Stimulated activated CD4-positive, alpha-beta T cell treated with anti-CD3 and anti-CD28 coated beads, Interleukin-4, amount 100 ng/mL, for 24 hours (primary cell): ENCODE measurements around the gene RNFT2.

ENCODE experiments used
- DNase-seq: peaks from one replicate; pipeline ENCODE4 v3.0.0-alpha.2; 2020

RNFT2 gene

DNA sequence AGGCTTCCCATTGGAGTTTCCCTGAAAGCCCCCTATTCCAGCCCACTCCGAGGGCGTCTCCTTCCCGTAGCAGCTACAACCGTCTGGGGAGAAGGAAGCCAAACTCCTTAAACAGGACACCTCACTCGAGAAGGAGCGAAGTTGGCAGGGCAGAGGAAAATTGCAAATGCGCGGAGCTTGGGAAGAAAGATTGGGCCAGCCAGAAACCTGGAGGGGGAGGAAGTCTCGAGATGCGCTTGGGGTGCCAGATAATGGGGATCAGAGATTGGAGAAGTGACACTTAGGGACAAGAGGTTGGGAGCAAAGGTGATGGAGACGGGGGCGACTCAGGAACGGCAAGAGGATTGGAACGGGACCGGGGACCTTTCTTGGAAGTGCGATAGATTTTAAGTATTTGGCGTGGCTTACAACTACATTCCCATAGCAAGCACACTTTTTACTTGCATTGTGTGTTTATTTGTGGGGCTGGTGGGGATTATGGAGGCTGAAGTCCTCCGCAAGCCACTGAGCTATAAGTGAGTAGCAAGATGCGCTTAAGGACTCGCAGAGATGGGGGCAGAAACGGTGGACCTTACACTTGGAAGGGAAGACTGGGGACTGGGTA lies 142.2 kb downstream of the RNFT2 start:
- no peak for DNase-seq

GRCh38 chr12:116880817-116881324 lies 142.8 kb downstream of the RNFT2 start:
- DNase-seq = no peak

DNA sequence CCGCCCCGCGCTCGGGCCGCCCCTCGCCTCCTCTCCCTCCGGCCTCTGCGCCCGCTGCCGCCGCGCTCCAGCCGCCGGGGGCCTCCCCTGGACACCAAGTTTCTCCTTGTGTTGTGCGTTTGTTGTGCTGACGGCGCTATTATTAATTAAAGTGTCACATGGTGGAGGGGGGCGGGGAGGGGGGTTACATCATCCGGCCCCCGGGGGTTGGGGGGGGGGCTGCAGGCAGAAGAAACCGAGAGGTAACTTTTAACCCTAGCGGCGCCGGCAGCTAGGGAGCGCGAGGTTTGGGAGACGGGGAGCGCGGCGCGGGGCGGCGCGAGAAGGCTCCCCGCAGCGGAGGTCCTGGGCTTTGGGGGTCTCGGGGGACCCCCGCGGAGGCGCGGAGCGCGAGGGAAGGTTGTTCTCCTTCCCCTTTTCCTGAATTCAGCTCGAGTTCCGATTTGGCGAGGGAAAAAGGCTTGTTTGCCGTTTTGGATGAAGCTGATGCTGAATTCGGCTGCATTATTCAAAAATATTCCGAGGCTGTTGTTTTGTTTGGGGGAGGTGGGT lies 143.3 kb downstream of the RNFT2 start, which contains the start of gene HRK:
TSS of gene HRK (minus strand) at position 117 of the 552 bp plus-strand sequence. CDS start 134 bp downstream, outside the sequence.
- DNase-seq = no peak

DNA sequence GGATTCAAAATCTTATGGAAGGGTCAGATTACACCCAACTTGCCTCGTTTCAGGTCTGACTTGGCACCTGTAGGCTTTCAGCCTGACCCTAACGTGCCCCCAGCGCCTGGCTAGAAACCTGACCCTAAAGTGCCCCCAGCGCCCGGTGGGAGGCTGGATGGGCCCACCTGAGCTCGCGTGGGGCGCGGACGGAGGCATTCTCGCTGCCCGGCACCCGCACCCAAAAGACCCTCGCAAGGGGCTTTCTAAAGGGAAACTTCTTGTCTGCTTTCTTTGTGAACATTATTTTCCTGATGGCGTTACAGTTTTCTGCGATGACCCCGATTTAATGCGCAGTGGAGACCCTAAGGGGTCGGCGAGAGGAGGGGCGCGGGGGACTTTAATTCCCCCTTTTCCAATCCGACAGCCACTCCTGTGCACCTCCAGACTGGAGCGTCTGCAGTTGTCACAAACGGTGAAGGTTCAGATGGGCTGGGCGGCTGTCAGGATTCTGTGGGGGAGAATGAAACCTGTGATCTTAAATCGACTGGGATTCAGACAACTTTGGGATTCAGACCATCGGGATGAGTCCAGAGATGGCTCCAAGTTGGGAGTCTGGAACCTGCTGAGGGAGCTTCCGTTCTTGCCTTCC lies 143.9 kb downstream of the RNFT2 start:
- DNase-seq = no peak

GRCh38 chr12:116882742-116883141 lies 144.6 kb downstream of the RNFT2 start:
- no peak for DNase-seq

DNA sequence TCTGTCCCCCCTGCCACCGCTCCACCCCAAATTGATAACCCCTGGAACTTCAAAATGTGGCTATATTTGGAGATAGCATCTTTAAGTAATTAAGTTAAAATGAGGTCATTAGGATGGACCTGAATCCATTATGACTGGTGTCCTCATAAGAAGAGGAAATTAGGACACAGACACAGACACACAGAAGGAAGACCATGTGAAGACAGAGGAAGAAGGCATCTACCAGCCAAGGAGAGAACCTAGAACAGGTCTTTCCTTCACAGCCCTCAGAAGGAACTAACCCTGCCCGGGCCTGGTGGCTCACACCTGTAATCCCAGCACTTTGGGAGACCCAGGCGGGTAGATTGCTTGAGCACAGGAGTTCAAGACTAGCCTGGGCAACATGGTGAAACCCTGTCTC lies 146.8 kb downstream of the RNFT2 start:
- no peak for DNase-seq

DNA sequence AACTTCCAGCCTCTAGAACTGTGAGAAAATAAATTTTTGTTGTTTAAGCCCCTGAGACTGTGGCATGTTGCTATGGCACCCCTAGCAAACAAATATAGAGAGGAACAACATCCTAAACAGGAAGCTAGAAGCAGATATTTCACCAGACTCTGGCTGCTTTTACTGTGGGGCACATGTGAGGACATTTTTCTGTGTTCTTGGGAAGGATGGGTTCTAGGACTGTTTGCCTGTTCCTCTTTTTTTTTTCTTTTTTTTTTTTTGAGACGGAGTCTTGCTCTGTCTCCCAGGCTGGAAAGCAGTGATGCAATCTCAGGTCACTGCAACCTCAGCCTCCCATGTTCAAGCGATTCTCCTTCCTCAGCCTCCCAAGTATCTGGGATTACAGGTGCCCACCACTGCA lies 147.4 kb downstream of the RNFT2 start:
- DNase-seq = no peak

GRCh38 chr12:116887244-116887643 lies 149.1 kb downstream of the RNFT2 start:
- DNase-seq = no peak

DNA sequence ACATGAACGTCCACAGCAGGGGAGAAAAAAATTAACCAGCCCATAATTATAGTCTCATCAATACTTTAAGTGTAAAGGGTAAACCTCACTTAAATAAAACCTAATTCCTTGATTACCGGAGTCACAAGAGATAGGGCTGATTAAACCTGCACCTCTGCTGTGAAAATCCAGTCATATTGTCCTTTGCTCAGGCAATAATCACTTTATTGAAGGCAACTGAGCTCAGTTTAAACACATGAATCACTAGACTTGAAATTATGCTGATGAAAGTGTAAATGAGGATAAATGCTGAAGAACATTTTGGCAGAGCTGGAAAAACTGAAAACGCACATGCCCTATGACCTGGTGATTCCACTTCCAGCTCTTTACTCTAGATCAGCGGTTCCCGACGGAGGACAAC lies 149.8 kb downstream of the RNFT2 start:
- DNase-seq = no peak

DNA sequence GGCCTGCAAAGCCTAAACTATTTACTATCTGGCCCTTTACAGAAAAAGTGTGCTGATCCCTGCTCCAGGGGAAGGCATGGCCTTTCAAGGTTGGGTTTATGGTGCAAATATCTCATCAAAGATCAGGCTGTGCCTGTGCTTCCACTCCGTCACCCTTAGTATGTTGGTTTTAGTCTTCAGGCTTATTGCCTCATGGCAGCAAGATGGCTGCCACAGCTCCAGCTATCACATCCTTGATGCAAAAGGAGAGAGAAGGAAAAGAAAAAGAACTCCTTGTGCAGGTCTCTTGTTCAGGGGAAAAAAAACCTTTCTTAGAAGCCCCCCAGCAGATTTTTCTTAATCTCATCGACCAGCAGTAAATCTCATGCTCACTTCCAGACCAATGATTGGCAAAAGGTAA lies 152.2 kb downstream of the RNFT2 start:
- no peak for DNase-seq

DNA sequence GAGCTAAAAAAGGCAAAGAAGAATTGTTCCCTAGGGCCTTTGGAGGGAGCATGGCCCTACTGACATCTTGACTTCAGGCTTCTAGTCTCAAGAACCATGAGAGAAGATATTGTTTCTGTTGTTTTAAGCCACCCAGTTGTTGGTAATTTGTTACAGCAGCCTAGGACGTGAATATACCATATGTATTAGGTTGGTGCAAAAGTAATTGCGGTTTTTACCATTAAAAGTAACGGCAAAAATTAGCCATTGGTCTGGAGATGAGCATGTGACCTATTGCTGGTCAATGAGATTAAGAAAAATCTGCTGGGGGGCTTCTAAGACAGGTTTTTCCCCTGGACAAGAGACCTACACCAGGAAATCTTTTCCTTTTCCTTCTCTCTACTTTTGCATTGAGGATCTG lies 152.9 kb downstream of the RNFT2 start:
- no peak for DNase-seq

DNA sequence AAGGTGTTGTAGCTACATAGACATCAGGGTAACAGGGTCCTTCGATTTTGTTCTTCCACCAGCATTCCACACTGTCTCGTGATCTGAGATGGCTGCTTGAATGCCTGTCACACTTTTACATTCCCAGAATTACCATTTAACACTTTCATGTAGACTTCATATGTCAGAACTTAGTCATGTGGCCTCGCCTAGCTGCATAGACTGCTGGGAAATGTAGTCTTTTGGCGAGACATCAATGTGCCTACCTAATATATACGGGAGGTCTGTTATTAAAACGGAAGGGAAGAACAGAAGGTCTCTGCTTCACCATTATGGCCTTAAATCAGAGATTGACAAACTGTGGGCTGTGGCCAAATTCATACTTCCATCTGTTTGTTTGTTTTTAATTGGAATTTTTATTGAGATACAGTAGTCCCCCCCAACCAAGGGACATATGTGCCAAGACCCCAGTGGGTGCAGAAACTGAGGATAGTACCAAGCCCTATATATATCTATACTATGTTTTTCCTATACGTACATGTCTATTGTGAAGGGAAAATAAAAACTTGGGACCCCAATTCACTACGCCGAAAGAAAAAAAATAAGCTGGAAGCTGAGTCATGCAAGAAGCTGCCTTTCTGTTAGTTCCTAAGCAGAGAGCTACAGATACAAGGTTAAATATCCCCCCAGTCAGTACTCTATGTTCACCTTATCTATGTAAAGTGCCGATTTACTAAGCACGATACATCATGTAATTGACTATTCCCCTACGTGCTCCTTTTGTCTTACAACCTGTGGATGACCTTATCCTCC lies 154.4 kb downstream of the RNFT2 start:
- no peak for DNase-seq

- no peak for DNase-seq
Measured at GRCh38 chr12:116894913-116895312, 156.8 kb downstream of the RNFT2 start.

DNA sequence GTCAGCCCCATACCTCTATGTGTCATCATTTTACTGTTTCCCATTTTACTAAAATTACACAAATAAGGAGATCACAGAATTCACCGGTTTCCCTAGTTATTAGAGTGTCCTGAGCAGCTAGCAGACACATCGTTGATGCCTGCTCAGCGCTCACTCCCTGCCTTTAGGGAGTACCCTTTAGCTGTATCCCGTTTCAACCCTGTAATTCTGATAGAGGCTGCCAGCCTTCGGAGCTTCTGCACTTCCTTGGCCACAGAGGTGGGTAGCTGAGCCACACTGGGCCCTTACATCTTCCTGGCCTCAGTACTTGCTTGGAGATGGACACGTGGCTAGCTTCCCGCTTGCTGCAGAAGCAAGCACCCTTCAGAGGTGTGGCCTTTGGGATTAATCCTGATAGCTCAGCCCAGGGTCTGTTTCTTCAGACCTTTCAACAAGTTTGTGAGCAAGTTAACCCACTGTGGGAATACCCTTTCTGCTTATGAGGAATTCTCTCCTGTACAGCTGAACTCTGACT lies 158.4 kb downstream of the RNFT2 start:
- no peak for DNase-seq

DNA sequence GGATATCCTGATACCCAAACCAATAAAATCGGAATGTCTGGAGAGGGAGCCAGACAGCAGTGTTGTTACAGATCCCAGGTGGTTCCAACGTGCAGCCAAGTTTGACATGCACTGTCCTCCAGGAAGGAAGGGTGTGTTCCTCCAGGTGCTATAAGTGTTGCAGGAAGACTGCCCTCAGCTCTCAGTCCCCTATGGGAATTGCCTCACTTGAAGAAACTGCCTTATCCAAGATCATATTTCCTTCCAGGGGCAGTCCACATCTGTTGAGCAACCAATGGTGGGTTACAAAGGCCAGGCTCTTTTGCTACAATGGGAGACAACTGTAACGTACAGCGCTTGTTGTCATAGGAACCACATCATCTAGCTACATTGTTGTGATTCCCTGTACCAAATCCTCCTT lies 159.4 kb downstream of the RNFT2 start:
- DNase-seq = no peak

- no peak for DNase-seq
Measured at GRCh38 chr12:116898669-116899068, 160.6 kb downstream of the RNFT2 start.

GRCh38 chr12:116901612-116902011 lies 163.5 kb downstream of the RNFT2 start:
- no peak for DNase-seq
